ENCODE results near the gene PMAIP1. TPM values are rescaled to one million over a fixed set of nuclear protein-coding genes. Genes with fewer than 3 reads are reported as not detected.

Gene PMAIP1
- total RNA-seq, 2 donors from 2014 or later: 0.22 to 0.75 TPM

- no peak overlapping the region for H3K27ac ChIP-seq
- DNase-seq (ENCODE audit: low spot score): no peak
- no peaks in the 10 kb centered on the region for H3K9me3 ChIP-seq
- peaks cover 0 to 3% of the 10 kb centered on the region in 2 donors for H3K27me3 ChIP-seq
- no peaks in the 10 kb centered on the region for H3K4me1 ChIP-seq
- H3K4me3 ChIP-seq: no peak overlapping the region
- no peak for TF ChIP-seq CTCF (IDR thresholded peaks at IDR 0.05)
- H3K36me3 ChIP-seq: no peaks in the 10 kb centered on the region
These were observed 12.3 kb downstream of the PMAIP1 start for GRCh38 chr18:59912007-59912550.

- Histone ChIP-seq H3K27ac (no peak overlapping the region), H3K4me1 (no peaks in the 10 kb centered on the region), H3K27me3 (no peaks in the 10 kb centered on the region), H3K36me3 (no peaks in the 10 kb centered on the region), H3K4me3 (no peak overlapping the region), H3K9me3 (no peaks in the 10 kb centered on the region)
- no peak for DNase-seq (ENCODE audit: low spot score)
- TF ChIP-seq CTCF (IDR thresholded peaks at IDR 0.05): no peak
These were observed 15.8 kb downstream of the PMAIP1 start for GRCh38 chr18:59915606-59916005.

GRCh38 chr18:59916746-59917145, 16.9 kb downstream of the PMAIP1 start:
- H3K27me3 ChIP-seq: no peaks in the 10 kb centered on the region
- TF ChIP-seq CTCF (IDR thresholded peaks at IDR 0.05): no peak
- H3K36me3 ChIP-seq: no peaks in the 10 kb centered on the region
- H3K9me3 ChIP-seq: no peaks in the 10 kb centered on the region
- no peak overlapping the region for H3K27ac ChIP-seq
- no peaks in the 10 kb centered on the region for H3K4me1 ChIP-seq
- no peak overlapping the region for H3K4me3 ChIP-seq
- no peak for DNase-seq (ENCODE audit: low spot score)

GRCh38 chr18:59917422-59917821, 17.6 kb downstream of the PMAIP1 start:
- DNase-seq (ENCODE audit: low spot score): no peak
- no peaks in the 10 kb centered on the region for H3K36me3 ChIP-seq
- no peaks in the 10 kb centered on the region for H3K27me3 ChIP-seq
- no peaks in the 10 kb centered on the region for H3K9me3 ChIP-seq
- no peak overlapping the region for H3K4me3 ChIP-seq
- H3K27ac ChIP-seq: no peak overlapping the region
- no peaks in the 10 kb centered on the region for H3K4me1 ChIP-seq
- TF ChIP-seq CTCF (IDR thresholded peaks at IDR 0.05): no peak

- H3K4me3 ChIP-seq: no peak overlapping the region
These were observed 18.5 kb downstream of the PMAIP1 start for GRCh38 chr18:59918320-59918755.

More at GRCh38 chr18:59918320-59918755, 18.5 kb downstream of the PMAIP1 start:
- H3K36me3 ChIP-seq: no peaks in the 10 kb centered on the region
- DNase-seq (ENCODE audit: low spot score): no peak
- H3K9me3 ChIP-seq: no peaks in the 10 kb centered on the region
- no peak for TF ChIP-seq CTCF (IDR thresholded peaks at IDR 0.05)
- no peak overlapping the region for H3K27ac ChIP-seq
- H3K4me1 ChIP-seq: no peaks in the 10 kb centered on the region
- H3K27me3 ChIP-seq: no peaks in the 10 kb centered on the region

All from right atrium auricular region (tissue), 2 donors.